GM23338 (cell line): Measurements from ENCODE around the gene TLNRD1.

Source experiments
- EZH2 ChIP-seq: fragments of 200-600 bp; sonication (generic); IDR thresholded peaks from one replicate; pipeline ENCODE4 v1.8.0; 2017; ENCODE audit warnings: antibody characterized with exemption, mild to moderate bottlenecking, low read depth; ENCODE audit not compliant: unreplicated experiment
- EZH2phosphoT487 ChIP-seq: fragments of 200-600 bp; sonication (generic); IDR thresholded peaks from one replicate; pipeline ENCODE4 v1.8.1; 2018; ENCODE audit warnings: antibody characterized with exemption; ENCODE audit not compliant: unreplicated experiment
- JUNB ChIP-seq: IDR thresholded peaks from one replicate; pipeline ENCODE4 v1.6.1; 2016; ENCODE audit warnings: antibody characterized with exemption; ENCODE audit not compliant: unreplicated experiment
- NANOG ChIP-seq: IDR thresholded peaks from 2 replicates; pipeline ENCODE4 v1.6.1; 2016; ENCODE audit warnings: antibody characterized with exemption, borderline replicate concordance
- POLR2AphosphoS5 ChIP-seq: IDR thresholded peaks from 2 replicates; pipeline ENCODE4 v1.6.1; 2016; ENCODE audit warnings: antibody characterized with exemption, low read depth
- TF ChIP-seq, protein P1 (sequence below): IDR thresholded peaks from one replicate; pipeline ENCODE4 v1.6.1; 2018; ENCODE audit warnings: antibody characterized with exemption; ENCODE audit not compliant: unreplicated experiment
- TF ChIP-seq, protein P2 (sequence below), 2 experiments: fragments of 200-600 bp in 1 of 2; sonication (generic) in 1 of 2; conservative IDR thresholded peaks; 2 replicates each; pipeline versions ENCODE4 v1.5.1 to v1.6.1; 2016 to 2017; ENCODE audit warnings: antibody characterized with exemption in 2 of 2, low read depth in 2 of 2, mild to moderate bottlenecking in 2 of 2, moderate library complexity in 1 of 2
- TF ChIP-seq, protein P3 (sequence below): IDR thresholded peaks from 2 replicates; pipeline ENCODE4 v1.6.1; 2016; ENCODE audit warnings: antibody characterized with exemption

DNA sequence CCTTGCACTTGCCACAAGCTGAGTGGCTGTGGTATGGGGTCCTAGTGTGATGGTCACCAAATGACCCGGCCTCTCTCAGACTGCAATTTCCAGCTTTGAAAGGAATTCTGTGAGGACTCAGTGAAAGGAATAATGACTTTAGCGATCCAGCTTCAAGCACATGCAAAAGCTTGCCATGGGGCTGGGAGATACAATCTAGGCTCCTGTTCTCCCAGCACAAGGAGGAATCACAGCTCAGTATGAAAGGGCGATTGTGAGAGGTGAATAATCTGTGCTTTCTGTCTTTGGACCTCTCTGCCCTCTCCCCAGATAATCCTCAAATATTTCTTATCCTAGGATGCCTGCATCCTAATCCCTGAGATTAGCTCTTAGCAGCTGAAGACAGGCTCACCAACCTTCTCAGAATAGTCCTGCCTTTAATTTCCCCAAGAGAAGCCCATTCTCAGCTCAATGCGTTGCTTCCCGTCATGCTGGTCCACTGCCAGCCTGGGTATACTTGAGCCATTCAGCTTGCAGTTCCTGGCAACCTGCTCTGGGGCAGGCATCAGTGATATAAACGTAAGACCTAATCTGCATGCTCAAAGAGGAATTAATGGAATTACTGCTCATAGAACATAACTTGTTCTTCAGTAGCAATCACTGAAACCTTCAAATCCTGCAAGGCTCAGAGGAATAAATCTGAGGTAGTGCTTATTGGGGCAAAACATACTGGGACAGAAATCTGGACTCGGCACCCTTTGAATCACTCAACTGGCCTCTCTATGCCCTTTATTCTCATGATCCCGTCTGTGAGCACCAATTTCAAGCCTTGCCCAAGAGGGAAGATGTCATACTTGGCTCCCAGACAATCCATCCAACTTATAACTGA is 15.1 kb downstream of the TLNRD1 start:
- TF ChIP-seq, protein P1, sequence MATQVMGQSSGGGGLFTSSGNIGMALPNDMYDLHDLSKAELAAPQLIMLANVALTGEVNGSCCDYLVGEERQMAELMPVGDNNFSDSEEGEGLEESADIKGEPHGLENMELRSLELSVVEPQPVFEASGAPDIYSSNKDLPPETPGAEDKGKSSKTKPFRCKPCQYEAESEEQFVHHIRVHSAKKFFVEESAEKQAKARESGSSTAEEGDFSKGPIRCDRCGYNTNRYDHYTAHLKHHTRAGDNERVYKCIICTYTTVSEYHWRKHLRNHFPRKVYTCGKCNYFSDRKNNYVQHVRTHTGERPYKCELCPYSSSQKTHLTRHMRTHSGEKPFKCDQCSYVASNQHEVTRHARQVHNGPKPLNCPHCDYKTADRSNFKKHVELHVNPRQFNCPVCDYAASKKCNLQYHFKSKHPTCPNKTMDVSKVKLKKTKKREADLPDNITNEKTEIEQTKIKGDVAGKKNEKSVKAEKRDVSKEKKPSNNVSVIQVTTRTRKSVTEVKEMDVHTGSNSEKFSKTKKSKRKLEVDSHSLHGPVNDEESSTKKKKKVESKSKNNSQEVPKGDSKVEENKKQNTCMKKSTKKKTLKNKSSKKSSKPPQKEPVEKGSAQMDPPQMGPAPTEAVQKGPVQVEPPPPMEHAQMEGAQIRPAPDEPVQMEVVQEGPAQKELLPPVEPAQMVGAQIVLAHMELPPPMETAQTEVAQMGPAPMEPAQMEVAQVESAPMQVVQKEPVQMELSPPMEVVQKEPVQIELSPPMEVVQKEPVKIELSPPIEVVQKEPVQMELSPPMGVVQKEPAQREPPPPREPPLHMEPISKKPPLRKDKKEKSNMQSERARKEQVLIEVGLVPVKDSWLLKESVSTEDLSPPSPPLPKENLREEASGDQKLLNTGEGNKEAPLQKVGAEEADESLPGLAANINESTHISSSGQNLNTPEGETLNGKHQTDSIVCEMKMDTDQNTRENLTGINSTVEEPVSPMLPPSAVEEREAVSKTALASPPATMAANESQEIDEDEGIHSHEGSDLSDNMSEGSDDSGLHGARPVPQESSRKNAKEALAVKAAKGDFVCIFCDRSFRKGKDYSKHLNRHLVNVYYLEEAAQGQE, result no peak
- no peak for TF ChIP-seq EZH2
- TF ChIP-seq POLR2AphosphoS5, result no peak
- no peak for TF ChIP-seq EZH2phosphoT487
- TF ChIP-seq, protein P2, sequence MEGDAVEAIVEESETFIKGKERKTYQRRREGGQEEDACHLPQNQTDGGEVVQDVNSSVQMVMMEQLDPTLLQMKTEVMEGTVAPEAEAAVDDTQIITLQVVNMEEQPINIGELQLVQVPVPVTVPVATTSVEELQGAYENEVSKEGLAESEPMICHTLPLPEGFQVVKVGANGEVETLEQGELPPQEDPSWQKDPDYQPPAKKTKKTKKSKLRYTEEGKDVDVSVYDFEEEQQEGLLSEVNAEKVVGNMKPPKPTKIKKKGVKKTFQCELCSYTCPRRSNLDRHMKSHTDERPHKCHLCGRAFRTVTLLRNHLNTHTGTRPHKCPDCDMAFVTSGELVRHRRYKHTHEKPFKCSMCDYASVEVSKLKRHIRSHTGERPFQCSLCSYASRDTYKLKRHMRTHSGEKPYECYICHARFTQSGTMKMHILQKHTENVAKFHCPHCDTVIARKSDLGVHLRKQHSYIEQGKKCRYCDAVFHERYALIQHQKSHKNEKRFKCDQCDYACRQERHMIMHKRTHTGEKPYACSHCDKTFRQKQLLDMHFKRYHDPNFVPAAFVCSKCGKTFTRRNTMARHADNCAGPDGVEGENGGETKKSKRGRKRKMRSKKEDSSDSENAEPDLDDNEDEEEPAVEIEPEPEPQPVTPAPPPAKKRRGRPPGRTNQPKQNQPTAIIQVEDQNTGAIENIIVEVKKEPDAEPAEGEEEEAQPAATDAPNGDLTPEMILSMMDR (conservative IDR thresholded peaks at IDR 0.05; ENCODE audit: low read depth in 2 of 2), result no peak
- TF ChIP-seq, protein P3, sequence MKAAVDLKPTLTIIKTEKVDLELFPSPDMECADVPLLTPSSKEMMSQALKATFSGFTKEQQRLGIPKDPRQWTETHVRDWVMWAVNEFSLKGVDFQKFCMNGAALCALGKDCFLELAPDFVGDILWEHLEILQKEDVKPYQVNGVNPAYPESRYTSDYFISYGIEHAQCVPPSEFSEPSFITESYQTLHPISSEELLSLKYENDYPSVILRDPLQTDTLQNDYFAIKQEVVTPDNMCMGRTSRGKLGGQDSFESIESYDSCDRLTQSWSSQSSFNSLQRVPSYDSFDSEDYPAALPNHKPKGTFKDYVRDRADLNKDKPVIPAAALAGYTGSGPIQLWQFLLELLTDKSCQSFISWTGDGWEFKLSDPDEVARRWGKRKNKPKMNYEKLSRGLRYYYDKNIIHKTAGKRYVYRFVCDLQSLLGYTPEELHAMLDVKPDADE, result no peak
- no peak for TF ChIP-seq NANOG
- no peak for TF ChIP-seq JUNB
